K562 (cell line): Measurements from ENCODE around the gene SAMD8. TPM values are rescaled to one million over a fixed set of nuclear protein-coding genes. Genes with fewer than 3 reads are reported as not detected.

Experiments
- ATAC-seq: fragments of 200-7000 bp; cut with Tn5 transposase; 3 replicates; pipeline ENCODE4 v1.9.1; 2020; ENCODE audit warnings: moderate library complexity
- BruUV-seq: library from RNA; stranded (reverse); fragments of 400-500 nt; replicated peaks from 2 replicates; lab custom pipeline; 2021; lab: Mats Ljungman, UMichigan
- CTCF ChIA-PET: fragments of 300-600 bp; formaldehyde crosslinking; extraction: SDS; loops from one replicate; lab custom pipeline; 2021; ENCODE audit warnings: low intra/inter-chr PET ratio; lab: Yijun Ruan, JAX
- POLR2A ChIA-PET: fragments of 300-600, 350-650 bp; sonication (Branson Sonifier 250); formaldehyde crosslinking; extraction: SDS; loops from one replicate; lab custom pipeline; 2021; ENCODE audit warnings: antibody characterized with exemption, inconsistent platforms; lab: Yijun Ruan, JAX
- DNase-seq, 4 experiments: peaks; one replicate each; pipeline versions ENCODE4 v3.0.0 to v3.0.0-alpha.2; 2011 to 2018; ENCODE audit warnings: low spot score in 3 of 4, mixed read lengths in 3 of 4; ENCODE audit errors: extremely low read depth in 1 of 4
- FAIRE-seq: peaks from 2 replicates; lab custom pipeline; 2011; peaks lifted over from hg19 to GRCh38; lab: Jason Lieb, UNC
- H2AFZ ChIP-seq: 2 replicates; pipeline ENCODE4 v1.6.0; 2011; ENCODE audit warnings: low read depth, low read length, control low read depth, inconsistent platforms
- H3K27ac ChIP-seq: fragments of 200-600 bp; 3 replicates; pipeline ENCODE4 v1.8.0; 2011; ENCODE audit warnings: low read depth, mild to moderate bottlenecking, control low read depth, inconsistent platforms, low read length, moderate library complexity, mixed read lengths; ENCODE audit errors: extremely low read depth
- H3K27me3 ChIP-seq, 2 experiments: fragments of 300-600 bp in 1 of 2; 2 replicates in 1 of 2; 3 replicates in 1 of 2; pipeline versions ENCODE4 v1.6.0 to v1.8.0; 2011; ENCODE audit warnings: inconsistent platforms in 2 of 2, low read length in 2 of 2, mild to moderate bottlenecking in 1 of 2, mixed read lengths in 1 of 2, moderate library complexity in 1 of 2; ENCODE audit not compliant: control insufficient read depth in 2 of 2, insufficient read depth in 2 of 2
- H3K36me3 ChIP-seq: fragments of 300-600 bp; 3 replicates; pipeline ENCODE4 v1.8.0; 2011; ENCODE audit warnings: mild to moderate bottlenecking, low read length, inconsistent platforms; ENCODE audit not compliant: control insufficient read depth, insufficient read depth
- H3K4me1 ChIP-seq, 2 experiments: fragments of 200-600 bp in 1 of 2; replicated peaks in 1 of 2; 2 replicates in 1 of 2; 3 replicates in 1 of 2; pipeline versions ENCODE4 v1.5.1 to v1.8.0; 2011; ENCODE audit warnings: inconsistent platforms in 2 of 2, low read length in 2 of 2, mild to moderate bottlenecking in 1 of 2, mixed read lengths in 1 of 2, moderate library complexity in 1 of 2; ENCODE audit not compliant: control insufficient read depth in 2 of 2, insufficient read depth in 2 of 2
- H3K4me2 ChIP-seq: 2 replicates; pipeline ENCODE4 v1.6.1; 2011; ENCODE audit warnings: low read length, control low read depth, inconsistent platforms, mixed read lengths; ENCODE audit not compliant: insufficient read depth
- H3K4me3 ChIP-seq: fragments of 200-600 bp; sonication (generic), shearing (Covaris generic); 2 replicates; pipeline ENCODE4 v1.5.1; 2016; ENCODE audit warnings: control low read depth, inconsistent platforms
- H3K79me2 ChIP-seq: fragments of 200-600 bp; 3 replicates; pipeline ENCODE4 v1.8.0; 2011; ENCODE audit warnings: low read length, inconsistent platforms; ENCODE audit not compliant: control insufficient read depth, insufficient read depth
- H3K9ac ChIP-seq, 2 experiments: 2 replicates each; pipeline versions ENCODE4 v1.6.0 to v1.6.1; 2011; ENCODE audit warnings: low read depth in 2 of 2, low read length in 2 of 2, control low read depth in 1 of 2, inconsistent platforms in 1 of 2, mild to moderate bottlenecking in 1 of 2, mixed read lengths in 1 of 2; ENCODE audit not compliant: insufficient read depth in 1 of 2
- H3K9me1 ChIP-seq: one replicate; pipeline ENCODE4 v1.6.0; 2011; ENCODE audit warnings: inconsistent platforms, mild to moderate bottlenecking, low read length, moderate library complexity; ENCODE audit not compliant: control insufficient read depth, insufficient read depth
- H3K9me3 ChIP-seq: replicated peaks from 2 replicates; pipeline ENCODE4 v1.5.1; 2011; ENCODE audit warnings: low read depth, low read length, inconsistent platforms; ENCODE audit not compliant: control insufficient read depth, insufficient read depth
- H4K20me1 ChIP-seq: replicated peaks from 2 replicates; pipeline ENCODE4 v1.6.1; 2011; ENCODE audit warnings: low read length, inconsistent platforms, mixed read lengths; ENCODE audit not compliant: control insufficient read depth, insufficient read depth
- GABPB1 ChIP-seq: sonication (generic); formaldehyde crosslinking; IDR thresholded peaks from 2 replicates; pipeline ENCODE4 v1.8.0; 2022; ENCODE audit warnings: mild to moderate bottlenecking, missing genetic modification reagents
- HINFP ChIP-seq: fragments of 450-650 bp; conservative IDR thresholded peaks from 2 replicates; pipeline ENCODE4 v1.6.1; 2016; ENCODE audit warnings: missing genetic modification characterization, low read depth, mild to moderate bottlenecking, control low read depth, missing compliant biosample characterization
- KDM5B ChIP-seq: fragments of 200-600 bp; sonication (generic); IDR thresholded peaks from 2 replicates; pipeline ENCODE4 v1.6.1; 2012; ENCODE audit warnings: low read depth, mild to moderate bottlenecking, moderate library complexity, low read length, control low read depth, inconsistent platforms; ENCODE audit not compliant: insufficient replicate concordance
- MAZ ChIP-seq, 2 experiments: fragments of 450-650 bp in 1 of 2; sonication (generic) in 1 of 2; formaldehyde crosslinking; IDR thresholded peaks in 1 of 2; conservative IDR thresholded peaks in 1 of 2; 2 replicates each; pipeline versions ENCODE4 v1.4.0 to v1.5.0; 2020; ENCODE audit warnings: mild to moderate bottlenecking in 1 of 2, missing genetic modification reagents in 1 of 2
- NFIX ChIP-seq: fragments of 250-450 bp; sonication (Bioruptor Pico); IDR thresholded peaks from 2 replicates; pipeline ENCODE4 v1.4.0; 2020; ENCODE audit warnings: low read depth, mild to moderate bottlenecking, moderate library complexity
- POU5F1 ChIP-seq: fragments of 150-350 bp; IDR thresholded peaks from 2 replicates; pipeline ENCODE4 v1.6.1; 2014; ENCODE audit warnings: borderline replicate concordance, low read length, low read depth, mild to moderate bottlenecking; ENCODE audit not compliant: partially characterized antibody
- RBM22 ChIP-seq: fragments of 200-400 bp; formaldehyde crosslinking; IDR thresholded peaks from 2 replicates; pipeline ENCODE4 v1.6.1; 2018; ENCODE audit warnings: low read length, low read depth; ENCODE audit not compliant: poor library complexity, severe bottlenecking
- RERE ChIP-seq: sonication (generic); formaldehyde crosslinking; IDR thresholded peaks from 2 replicates; pipeline ENCODE4 v1.8.0; 2023; ENCODE audit warnings: missing genetic modification reagents, mild to moderate bottlenecking, borderline replicate concordance
- SIRT6 ChIP-seq: IDR thresholded peaks from one replicate; pipeline ENCODE4 v1.6.1; 2012; ENCODE audit warnings: low read depth, mild to moderate bottlenecking, control low read depth, inconsistent platforms, low read length, moderate library complexity
- SMAD3 ChIP-seq: fragments of 450-650 bp; formaldehyde crosslinking; conservative IDR thresholded peaks from 2 replicates; pipeline ENCODE4 v1.4.0; 2020; ENCODE audit warnings: mild to moderate bottlenecking
- SUPT5H ChIP-seq: fragments of 450-650 bp; IDR thresholded peaks from 2 replicates; pipeline ENCODE4 v1.6.1; 2016
- ZNF134 ChIP-seq: fragments of 250-450 bp; sonication (Bioruptor Pico); conservative IDR thresholded peaks from 2 replicates; pipeline ENCODE4 v1.4.0; 2020
- ZNF280B ChIP-seq: fragments of 250-450 bp; sonication (Bioruptor Pico); IDR thresholded peaks from 2 replicates; pipeline ENCODE4 v1.5.1; 2021; ENCODE audit warnings: mild to moderate bottlenecking
- ZNF717 ChIP-seq: fragments of 250-450 bp; sonication (Bioruptor Pico); IDR thresholded peaks from 2 replicates; pipeline ENCODE4 v1.5.0; 2021
- WGBS: fragments of 100-300 bp; shearing (Covaris generic); methylation state at CpG from one replicate; pipeline ENCODE4 v1.1.6; 2016; ENCODE audit warnings: low coverage, mixed read lengths; ENCODE audit not compliant: insufficient coverage; ENCODE audit errors: missing lambda C conversion rate; 5-methylcytosine and 5-hydroxymethylcytosine counted together
- in situ Hi-C: fragments of 300-500 bp; cut with MboI; formaldehyde crosslinking; loops from 4 replicates; pipeline ENCODE4 v1.15.0; 2018; ENCODE audit warnings: inconsistent platforms, mixed read lengths
- intact Hi-C: fragments of 100-400 bp; cut with micrococcal nuclease; formaldehyde crosslinking; loops from 2 replicates; pipeline ENCODE4 v1.14.2; 2022
- polyA plus RNA-seq, 8 experiments: library from polyadenylated mRNA; depleted of rRNA in 4 of 8; stranded (reverse) in 5 of 8; unstranded in 3 of 8; fragments of >200 nt; fragmentation: Nextera tagmentation in 2 of 8; fragmentation: Illumina TruSeq in 1 of 8; extraction: Ambion mirVana in 2 of 8; extraction: Trizol in 1 of 8; gene quantifications; 2 replicates each; pipeline versions ENCODE4 v1.2.1 to v1.2.3, GENCODE V29; 2011 to 2014; ENCODE audit warnings: inconsistent platforms in 1 of 8, missing spikeins in 1 of 8
- total RNA-seq, 7 experiments: library from RNA; depleted of rRNA in 6 of 7; stranded (reverse); fragments of >200 nt in 6 of 7; fragmentation: Illumina TruSeq in 2 of 7; extraction: Trizol in 2 of 7; gene quantifications; 2 replicates each; pipeline versions ENCODE4 v1.2.1 to v1.2.3, GENCODE V29; 2011 to 2021; ENCODE audit warnings: low replicate concordance in 1 of 7

SAMD8 gene
- total and polyA plus RNA-seq, 9 of the 15 experiments (the other 6 are each of a cell fraction or from before 2014, with no cell fraction given), result 2.7 to 16.1 (median 6.2) TPM

- ATAC-seq, result no peak
- in situ Hi-C loops, result no loop called here
- Histone ChIP-seq H2AFZ (no peak overlapping the region), H3K27me3 (no peaks in the 10 kb centered on the region), H3K9me3 (no peaks in the 10 kb centered on the region), H3K36me3 (peaks cover 95% of the 10 kb centered on the region), H3K4me1 (peaks cover under 1 to 4% of the 10 kb centered on the region in 2 experiments), H3K9me1 (no peaks in the 10 kb centered on the region)
- FAIRE-seq, result no peak
- POLR2A ChIA-PET, result interaction anchor here (1.3 to 3.4 kb wide), 5 partner anchors 10 to 18 kb away, joined by 3 to 20 read pairs (median 6); partner anchors contain the start of gene VDAC2
- no peak for TF ChIP-seq RBM22
- TF ChIP-seq ZNF134, result no peak
- no peak for TF ChIP-seq SUPT5H
- no peak for TF ChIP-seq HINFP (tag)
- TF ChIP-seq RERE, result no peak
- no peak for TF ChIP-seq KDM5B
- no peak for TF ChIP-seq ZNF717 (CRISPR knock-in tag)
- TF ChIP-seq GABPB1, result no peak
- no peak for TF ChIP-seq ZNF280B (CRISPR knock-in tag)
- no peak for TF ChIP-seq POU5F1
- no peak for TF ChIP-seq SIRT6
- TF ChIP-seq SMAD3 (CRISPR knock-in tag), result no peak
- no peak for TF ChIP-seq NFIX (CRISPR knock-in tag)
- no peak for TF ChIP-seq MAZ (CRISPR knock-in tag; conservative IDR thresholded peaks at IDR 0.05 in 1 of 2, IDR thresholded peaks at IDR 0.05 in 1 of 2)
- TF ChIP-seq, all 486 proteins: peak for 0
- WGBS, result 82% methylated on average over 3 of the region's 3 CpGs
- no peak for DNase-seq
- peak overlapping the region in 1 of 2 experiments; percentile 35; a peak in 1 of 4 replicates for H3K9ac ChIP-seq
- peaks cover 37% of the 10 kb centered on the region for H4K20me1 ChIP-seq
- intact Hi-C loops, result no loop called here
- peaks cover 74% of the 10 kb centered on the region for H3K79me2 ChIP-seq
- no TSS peak for BruUV-seq
- no peak overlapping the region for H3K4me3 ChIP-seq
- CTCF ChIA-PET, result no interaction called here
- no peak overlapping the region for H3K4me2 ChIP-seq
- H3K27ac ChIP-seq, result peak overlapping the region; percentile 19; the same call in 1 of the 3 replicates
Observed at GRCh38 chr10:75228278-75228677, 116.8 kb downstream of the SAMD8 start.
